ENCODE measurements around the gene KIAA0753.

Gene KIAA0753

GRCh38 chr17:6640536-6641246 is at the start of gene KIAA0753, which contains the start of gene TXNDC17:
Gene KIAA0753 (minus strand): TSS chr17:6640711. CDS start chr17:6635103, 5,608 bp downstream.
Gene TXNDC17 (plus strand): TSS chr17:6641060. CDS start chr17:6641083, 23 bp downstream.
- peak; percentile 86 for DNase-seq (ENCODE audit: extremely low spot score, insufficient read length, low read depth)
- FAIRE-seq, result peak; percentile 98

- FAIRE-seq (no peak), DNase-seq (ENCODE audit: extremely low spot score, insufficient read length, low read depth) (no peak)
These were observed 48.4 kb upstream of the KIAA0753 start for GRCh38 chr17:6688944-6689343.

- DNase-seq (ENCODE audit: extremely low spot score, insufficient read length, low read depth) (no peak), FAIRE-seq (no peak)
These were observed 45.5 kb upstream of the KIAA0753 start for GRCh38 chr17:6686026-6686425.

- no peak for DNase-seq (ENCODE audit: extremely low spot score, insufficient read length, low read depth)
- no peak for FAIRE-seq
These were observed 44.6 kb upstream of the KIAA0753 start for GRCh38 chr17:6684881-6685767.

GRCh38 chr17:6684460-6684783 is 43.9 kb upstream of the KIAA0753 start:
- DNase-seq (ENCODE audit: extremely low spot score, insufficient read length, low read depth) (no peak), FAIRE-seq (no peak)

GRCh38 chr17:6683730-6684459 is 43.4 kb upstream of the KIAA0753 start:
- DNase-seq (ENCODE audit: extremely low spot score, insufficient read length, low read depth) (no peak), FAIRE-seq (no peak)

GRCh38 chr17:6683081-6683684 is 42.7 kb upstream of the KIAA0753 start:
- DNase-seq (ENCODE audit: extremely low spot score, insufficient read length, low read depth) (no peak), FAIRE-seq (no peak)

GRCh38 chr17:6682339-6682738 is 41.8 kb upstream of the KIAA0753 start:
- FAIRE-seq (no peak), DNase-seq (ENCODE audit: extremely low spot score, insufficient read length, low read depth) (no peak)

- FAIRE-seq (no peak), DNase-seq (ENCODE audit: extremely low spot score, insufficient read length, low read depth) (no peak)
These were observed 41.2 kb upstream of the KIAA0753 start for GRCh38 chr17:6681671-6682070.

GRCh38 chr17:6681176-6681575 is 40.7 kb upstream of the KIAA0753 start:
- DNase-seq (ENCODE audit: extremely low spot score, insufficient read length, low read depth), result no peak
- FAIRE-seq, result no peak

- DNase-seq (ENCODE audit: extremely low spot score, insufficient read length, low read depth) (no peak), FAIRE-seq (no peak)
These were observed 38.7 kb upstream of the KIAA0753 start for GRCh38 chr17:6679241-6679640.

GRCh38 chr17:6677946-6678345 is 37.4 kb upstream of the KIAA0753 start:
- FAIRE-seq (no peak), DNase-seq (ENCODE audit: extremely low spot score, insufficient read length, low read depth) (no peak)

- FAIRE-seq (no peak), DNase-seq (ENCODE audit: extremely low spot score, insufficient read length, low read depth) (no peak)
These were observed 36.8 kb upstream of the KIAA0753 start for GRCh38 chr17:6677158-6677831.

- FAIRE-seq (no peak), DNase-seq (ENCODE audit: extremely low spot score, insufficient read length, low read depth) (no peak)
These were observed 36.3 kb upstream of the KIAA0753 start for GRCh38 chr17:6676802-6677157.

GRCh38 chr17:6675201-6675825 is 34.8 kb upstream of the KIAA0753 start:
- no peak for DNase-seq (ENCODE audit: extremely low spot score, insufficient read length, low read depth)
- FAIRE-seq, result no peak

GRCh38 chr17:6674586-6674985 is 34.1 kb upstream of the KIAA0753 start:
- DNase-seq (ENCODE audit: extremely low spot score, insufficient read length, low read depth), result no peak

GRCh38 chr17:6671431-6671830 is 30.9 kb upstream of the KIAA0753 start:
- no peak for FAIRE-seq
- no peak for DNase-seq (ENCODE audit: extremely low spot score, insufficient read length, low read depth)

More at GRCh38 chr17:6674586-6674985, 34.1 kb upstream of the KIAA0753 start:
- no peak for FAIRE-seq

GRCh38 chr17:6670999-6671398 is 30.5 kb upstream of the KIAA0753 start:
- FAIRE-seq (no peak), DNase-seq (ENCODE audit: extremely low spot score, insufficient read length, low read depth) (no peak)

GRCh38 chr17:6670571-6670970 is 30.1 kb upstream of the KIAA0753 start:
- no peak for FAIRE-seq
- no peak for DNase-seq (ENCODE audit: extremely low spot score, insufficient read length, low read depth)
